Liver (tissue), 3 donors: ENCODE data around the gene TCEANC.

Source experiments
- FOXA1 ChIP-seq: IDR thresholded peaks from 2 replicates; pipeline ENCODE4 v1.6.1; 2016; ENCODE audit warnings: antibody characterized with exemption
- GABPA ChIP-seq, 2 donors: IDR thresholded peaks in 1 of 2; conservative IDR thresholded peaks in 1 of 2; 2 replicates each; pipeline ENCODE4 v1.6.1; 2016; ENCODE audit warnings: antibody characterized with exemption in 2 of 2, mild to moderate bottlenecking in 1 of 2, moderate library complexity in 1 of 2
- JUND ChIP-seq, 2 donors: IDR thresholded peaks; 2 replicates each; pipeline ENCODE4 v1.6.1; 2016; ENCODE audit warnings: antibody characterized with exemption in 2 of 2
- MAX ChIP-seq: IDR thresholded peaks from 2 replicates; pipeline ENCODE4 v1.6.1; 2016; ENCODE audit warnings: antibody characterized with exemption
- RAD21 ChIP-seq, 2 donors: IDR thresholded peaks; 2 replicates each; pipeline ENCODE4 v1.6.1; 2016; ENCODE audit warnings: antibody characterized with exemption in 2 of 2, mild to moderate bottlenecking in 2 of 2
- SP1 ChIP-seq: IDR thresholded peaks from 2 replicates; pipeline ENCODE4 v1.6.1; 2018; ENCODE audit warnings: antibody characterized with exemption, mild to moderate bottlenecking
- YY1 ChIP-seq: IDR thresholded peaks from 2 replicates; pipeline ENCODE4 v1.6.1; 2016; ENCODE audit warnings: antibody characterized with exemption, mild to moderate bottlenecking
- TF ChIP-seq, protein P1 (sequence below): fragments of 150-350 bp; IDR thresholded peaks from 2 replicates; pipeline ENCODE4 v1.5.1; 2017; ENCODE audit warnings: improper control_type of control experiment, low read depth, low read length; ENCODE audit not compliant: missing input control
- TF ChIP-seq, protein P2 (sequence below): IDR thresholded peaks from 2 replicates; pipeline ENCODE4 v1.6.1; 2016; ENCODE audit warnings: antibody characterized with exemption, mild to moderate bottlenecking
- TF ChIP-seq, protein P3 (sequence below): IDR thresholded peaks from 2 replicates; pipeline ENCODE4 v1.6.1; 2016; ENCODE audit warnings: antibody characterized with exemption
- TF ChIP-seq, protein P4 (sequence below): IDR thresholded peaks from 2 replicates; pipeline ENCODE4 v1.6.1; 2016; ENCODE audit warnings: antibody characterized with exemption
- donor health status: healthy.
- donor health status: healthy.

GRCh38 chrX:13654116-13654515 lies 1.2 kb downstream of the TCEANC start:
- TF ChIP-seq, protein P1, sequence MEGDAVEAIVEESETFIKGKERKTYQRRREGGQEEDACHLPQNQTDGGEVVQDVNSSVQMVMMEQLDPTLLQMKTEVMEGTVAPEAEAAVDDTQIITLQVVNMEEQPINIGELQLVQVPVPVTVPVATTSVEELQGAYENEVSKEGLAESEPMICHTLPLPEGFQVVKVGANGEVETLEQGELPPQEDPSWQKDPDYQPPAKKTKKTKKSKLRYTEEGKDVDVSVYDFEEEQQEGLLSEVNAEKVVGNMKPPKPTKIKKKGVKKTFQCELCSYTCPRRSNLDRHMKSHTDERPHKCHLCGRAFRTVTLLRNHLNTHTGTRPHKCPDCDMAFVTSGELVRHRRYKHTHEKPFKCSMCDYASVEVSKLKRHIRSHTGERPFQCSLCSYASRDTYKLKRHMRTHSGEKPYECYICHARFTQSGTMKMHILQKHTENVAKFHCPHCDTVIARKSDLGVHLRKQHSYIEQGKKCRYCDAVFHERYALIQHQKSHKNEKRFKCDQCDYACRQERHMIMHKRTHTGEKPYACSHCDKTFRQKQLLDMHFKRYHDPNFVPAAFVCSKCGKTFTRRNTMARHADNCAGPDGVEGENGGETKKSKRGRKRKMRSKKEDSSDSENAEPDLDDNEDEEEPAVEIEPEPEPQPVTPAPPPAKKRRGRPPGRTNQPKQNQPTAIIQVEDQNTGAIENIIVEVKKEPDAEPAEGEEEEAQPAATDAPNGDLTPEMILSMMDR: no peak
- TF ChIP-seq SP1 (no peak), MAX (no peak), RAD21 (IDR thresholded peaks at IDR 0.05) (no peak), FOXA1 (no peak), YY1 (no peak), JUND (IDR thresholded peaks at IDR 0.05) (no peak), GABPA (IDR thresholded peaks at IDR 0.05 in 1 of 2, conservative IDR thresholded peaks at IDR 0.05 in 1 of 2) (no peak)
- TF ChIP-seq, protein P2, sequence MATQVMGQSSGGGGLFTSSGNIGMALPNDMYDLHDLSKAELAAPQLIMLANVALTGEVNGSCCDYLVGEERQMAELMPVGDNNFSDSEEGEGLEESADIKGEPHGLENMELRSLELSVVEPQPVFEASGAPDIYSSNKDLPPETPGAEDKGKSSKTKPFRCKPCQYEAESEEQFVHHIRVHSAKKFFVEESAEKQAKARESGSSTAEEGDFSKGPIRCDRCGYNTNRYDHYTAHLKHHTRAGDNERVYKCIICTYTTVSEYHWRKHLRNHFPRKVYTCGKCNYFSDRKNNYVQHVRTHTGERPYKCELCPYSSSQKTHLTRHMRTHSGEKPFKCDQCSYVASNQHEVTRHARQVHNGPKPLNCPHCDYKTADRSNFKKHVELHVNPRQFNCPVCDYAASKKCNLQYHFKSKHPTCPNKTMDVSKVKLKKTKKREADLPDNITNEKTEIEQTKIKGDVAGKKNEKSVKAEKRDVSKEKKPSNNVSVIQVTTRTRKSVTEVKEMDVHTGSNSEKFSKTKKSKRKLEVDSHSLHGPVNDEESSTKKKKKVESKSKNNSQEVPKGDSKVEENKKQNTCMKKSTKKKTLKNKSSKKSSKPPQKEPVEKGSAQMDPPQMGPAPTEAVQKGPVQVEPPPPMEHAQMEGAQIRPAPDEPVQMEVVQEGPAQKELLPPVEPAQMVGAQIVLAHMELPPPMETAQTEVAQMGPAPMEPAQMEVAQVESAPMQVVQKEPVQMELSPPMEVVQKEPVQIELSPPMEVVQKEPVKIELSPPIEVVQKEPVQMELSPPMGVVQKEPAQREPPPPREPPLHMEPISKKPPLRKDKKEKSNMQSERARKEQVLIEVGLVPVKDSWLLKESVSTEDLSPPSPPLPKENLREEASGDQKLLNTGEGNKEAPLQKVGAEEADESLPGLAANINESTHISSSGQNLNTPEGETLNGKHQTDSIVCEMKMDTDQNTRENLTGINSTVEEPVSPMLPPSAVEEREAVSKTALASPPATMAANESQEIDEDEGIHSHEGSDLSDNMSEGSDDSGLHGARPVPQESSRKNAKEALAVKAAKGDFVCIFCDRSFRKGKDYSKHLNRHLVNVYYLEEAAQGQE: no peak
- TF ChIP-seq, protein P3, sequence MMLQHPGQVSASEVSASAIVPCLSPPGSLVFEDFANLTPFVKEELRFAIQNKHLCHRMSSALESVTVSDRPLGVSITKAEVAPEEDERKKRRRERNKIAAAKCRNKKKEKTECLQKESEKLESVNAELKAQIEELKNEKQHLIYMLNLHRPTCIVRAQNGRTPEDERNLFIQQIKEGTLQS: no peak
- TF ChIP-seq, protein P4, sequence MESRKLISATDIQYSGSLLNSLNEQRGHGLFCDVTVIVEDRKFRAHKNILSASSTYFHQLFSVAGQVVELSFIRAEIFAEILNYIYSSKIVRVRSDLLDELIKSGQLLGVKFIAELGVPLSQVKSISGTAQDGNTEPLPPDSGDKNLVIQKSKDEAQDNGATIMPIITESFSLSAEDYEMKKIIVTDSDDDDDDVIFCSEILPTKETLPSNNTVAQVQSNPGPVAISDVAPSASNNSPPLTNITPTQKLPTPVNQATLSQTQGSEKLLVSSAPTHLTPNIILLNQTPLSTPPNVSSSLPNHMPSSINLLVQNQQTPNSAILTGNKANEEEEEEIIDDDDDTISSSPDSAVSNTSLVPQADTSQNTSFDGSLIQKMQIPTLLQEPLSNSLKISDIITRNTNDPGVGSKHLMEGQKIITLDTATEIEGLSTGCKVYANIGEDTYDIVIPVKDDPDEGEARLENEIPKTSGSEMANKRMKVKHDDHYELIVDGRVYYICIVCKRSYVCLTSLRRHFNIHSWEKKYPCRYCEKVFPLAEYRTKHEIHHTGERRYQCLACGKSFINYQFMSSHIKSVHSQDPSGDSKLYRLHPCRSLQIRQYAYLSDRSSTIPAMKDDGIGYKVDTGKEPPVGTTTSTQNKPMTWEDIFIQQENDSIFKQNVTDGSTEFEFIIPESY: no peak
